ENCODE measurements around the gene ALDH1B1. TPM values are rescaled to one million over a fixed set of nuclear protein-coding genes. Genes with fewer than 3 reads are reported as not detected.

The ALDH1B1 gene
- total RNA-seq, 1 donor from 2014 or later, result 32.1 TPM

DNA sequence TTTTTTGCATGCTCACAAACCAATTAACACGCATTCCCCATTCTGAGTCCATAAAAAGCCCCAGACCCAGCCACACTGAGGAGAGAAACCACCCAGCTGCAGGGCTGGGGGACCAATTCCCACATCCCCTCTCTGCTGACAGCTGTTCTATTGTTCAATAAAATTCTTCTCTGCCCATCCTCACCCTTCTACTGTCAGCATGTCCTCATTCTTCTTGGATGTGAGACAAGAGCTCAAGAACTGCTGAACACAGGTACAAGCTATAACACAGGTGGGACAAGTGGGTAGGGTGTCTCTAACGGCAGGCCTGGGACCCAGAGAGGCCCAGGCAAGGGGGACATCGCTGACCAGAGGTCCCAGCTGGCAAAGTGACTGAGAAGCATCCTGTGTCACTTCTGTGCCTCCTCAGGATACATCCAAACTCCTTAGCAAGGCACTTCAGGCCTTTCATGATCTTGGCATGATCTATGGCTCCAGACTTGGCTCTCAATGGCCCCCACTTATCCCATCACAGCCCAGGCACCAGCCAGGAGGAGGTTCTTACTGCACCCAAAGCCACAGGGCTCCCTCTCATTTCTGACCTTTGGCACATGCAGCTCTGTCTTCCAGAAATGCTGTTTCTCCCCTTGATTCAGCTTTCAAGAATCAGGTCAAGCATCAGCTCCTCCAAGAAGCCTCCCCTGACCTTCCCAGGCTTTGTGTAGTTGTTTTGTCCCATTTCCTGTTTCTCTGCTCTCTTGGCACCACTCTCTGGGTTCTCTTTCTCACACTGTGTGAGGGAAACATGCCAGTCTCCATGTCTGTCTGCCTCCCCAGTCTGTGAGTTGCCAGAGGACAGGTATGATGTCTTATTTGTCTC is 7.3 kb upstream of the ALDH1B1 start:
- TF ChIP-seq, protein P1, sequence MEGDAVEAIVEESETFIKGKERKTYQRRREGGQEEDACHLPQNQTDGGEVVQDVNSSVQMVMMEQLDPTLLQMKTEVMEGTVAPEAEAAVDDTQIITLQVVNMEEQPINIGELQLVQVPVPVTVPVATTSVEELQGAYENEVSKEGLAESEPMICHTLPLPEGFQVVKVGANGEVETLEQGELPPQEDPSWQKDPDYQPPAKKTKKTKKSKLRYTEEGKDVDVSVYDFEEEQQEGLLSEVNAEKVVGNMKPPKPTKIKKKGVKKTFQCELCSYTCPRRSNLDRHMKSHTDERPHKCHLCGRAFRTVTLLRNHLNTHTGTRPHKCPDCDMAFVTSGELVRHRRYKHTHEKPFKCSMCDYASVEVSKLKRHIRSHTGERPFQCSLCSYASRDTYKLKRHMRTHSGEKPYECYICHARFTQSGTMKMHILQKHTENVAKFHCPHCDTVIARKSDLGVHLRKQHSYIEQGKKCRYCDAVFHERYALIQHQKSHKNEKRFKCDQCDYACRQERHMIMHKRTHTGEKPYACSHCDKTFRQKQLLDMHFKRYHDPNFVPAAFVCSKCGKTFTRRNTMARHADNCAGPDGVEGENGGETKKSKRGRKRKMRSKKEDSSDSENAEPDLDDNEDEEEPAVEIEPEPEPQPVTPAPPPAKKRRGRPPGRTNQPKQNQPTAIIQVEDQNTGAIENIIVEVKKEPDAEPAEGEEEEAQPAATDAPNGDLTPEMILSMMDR (IDR thresholded peaks at IDR 0.05; ENCODE audit: unreplicated experiment), result no peak
- peaks cover 30% of the 10 kb centered on the region for H3K4me1 Mint-ChIP-seq (ENCODE audit: low read depth)
- H3K4me3 Mint-ChIP-seq (ENCODE audit: low read depth), result no peak overlapping the region
- no peak for DNase-seq (ENCODE audit: low spot score, unreplicated experiment)
- H3K9me3 Mint-ChIP-seq (ENCODE audit: low read depth), result peaks cover 5% of the 10 kb centered on the region
- H3K36me3 Mint-ChIP-seq (ENCODE audit: insufficient read depth), result peaks cover 1% of the 10 kb centered on the region
- H3K27ac Mint-ChIP-seq, result no peak overlapping the region
- H3K27me3 Mint-ChIP-seq, result no peaks in the 10 kb centered on the region

DNA sequence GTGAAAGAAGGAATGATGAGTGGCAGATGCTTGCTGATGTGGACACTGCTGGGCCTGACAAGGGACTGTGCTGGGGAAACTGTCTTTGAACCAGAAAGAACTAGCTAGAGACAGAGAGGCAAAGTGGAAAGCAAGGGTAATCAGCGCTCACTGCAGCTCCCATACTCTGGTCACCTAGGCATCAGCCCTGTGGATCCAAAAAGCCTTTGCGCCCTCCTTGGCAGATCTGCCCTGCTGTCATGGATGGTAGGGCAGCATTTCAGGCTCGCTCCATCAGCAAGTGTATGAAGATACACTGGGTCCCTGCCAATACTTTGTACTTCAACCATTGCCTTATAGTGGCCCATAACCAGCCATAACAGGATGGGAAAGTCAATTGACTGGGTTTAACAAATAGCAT is 6.6 kb upstream of the ALDH1B1 start:
- H3K9me3 Mint-ChIP-seq (ENCODE audit: low read depth), result peaks cover 5% of the 10 kb centered on the region
- H3K4me3 Mint-ChIP-seq (ENCODE audit: low read depth), result no peak overlapping the region
- H3K36me3 Mint-ChIP-seq (ENCODE audit: insufficient read depth), result peaks cover 1% of the 10 kb centered on the region
- DNase-seq (ENCODE audit: low spot score, unreplicated experiment), result no peak
- no peak overlapping the region for H3K27ac Mint-ChIP-seq
- TF ChIP-seq, protein P1 (IDR thresholded peaks at IDR 0.05; ENCODE audit: unreplicated experiment), result no peak
- peaks cover 28% of the 10 kb centered on the region for H3K4me1 Mint-ChIP-seq (ENCODE audit: low read depth)
- no peaks in the 10 kb centered on the region for H3K27me3 Mint-ChIP-seq

DNA sequence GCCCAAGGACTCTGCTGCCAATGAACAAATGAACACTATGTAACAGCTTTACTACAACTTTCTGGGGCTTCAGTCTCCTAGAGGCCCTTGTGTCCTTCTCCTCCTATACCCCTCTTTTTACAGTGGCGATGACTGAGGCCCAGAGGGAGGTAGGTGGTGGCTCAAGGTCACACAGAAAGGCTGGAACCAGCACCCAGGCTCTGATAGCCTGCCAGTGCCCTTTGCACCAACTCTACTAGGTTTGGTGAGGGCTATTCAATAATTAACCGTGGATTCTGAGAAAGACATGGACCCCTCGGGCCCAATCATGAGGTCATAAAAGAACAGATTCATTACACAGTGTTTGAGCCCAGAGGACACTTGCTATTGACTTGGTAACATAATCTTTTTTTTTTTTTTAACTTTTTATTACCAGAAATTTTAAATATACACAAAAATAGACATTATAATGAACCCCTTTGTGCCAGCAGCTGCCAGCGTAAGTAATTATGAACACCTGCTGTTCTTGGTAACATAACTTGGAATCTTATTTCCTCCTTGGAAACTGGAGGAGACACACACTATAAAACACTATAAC is 6.1 kb upstream of the ALDH1B1 start:
- no peaks in the 10 kb centered on the region for H3K27me3 Mint-ChIP-seq
- DNase-seq (ENCODE audit: low spot score, unreplicated experiment), result no peak
- peaks cover 1% of the 10 kb centered on the region for H3K36me3 Mint-ChIP-seq (ENCODE audit: insufficient read depth)
- H3K4me1 Mint-ChIP-seq (ENCODE audit: low read depth), result peaks cover 25% of the 10 kb centered on the region
- peaks cover 5% of the 10 kb centered on the region for H3K9me3 Mint-ChIP-seq (ENCODE audit: low read depth)
- no peak overlapping the region for H3K4me3 Mint-ChIP-seq (ENCODE audit: low read depth)
- no peak overlapping the region for H3K27ac Mint-ChIP-seq
- TF ChIP-seq, protein P1 (IDR thresholded peaks at IDR 0.05; ENCODE audit: unreplicated experiment), result no peak

DNA sequence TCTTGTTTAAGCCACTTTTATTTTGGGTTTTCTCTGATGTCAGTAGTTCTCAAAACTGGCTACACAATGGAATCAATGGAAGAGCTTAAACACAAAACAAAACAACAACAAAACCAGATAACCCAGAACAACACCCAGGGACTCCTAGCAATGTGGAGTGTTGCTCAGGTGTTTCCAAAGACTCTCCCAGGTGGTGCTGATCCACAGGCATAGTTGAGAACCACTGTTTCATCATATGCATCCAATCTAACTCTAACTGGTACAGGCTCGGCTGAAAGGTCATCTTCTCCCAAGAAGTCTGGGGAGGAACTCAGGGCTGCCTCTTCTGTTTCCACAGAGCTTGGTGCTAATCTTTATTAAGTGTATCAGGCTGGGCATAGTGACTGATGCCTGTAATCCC is 5.4 kb upstream of the ALDH1B1 start:
- Mint-ChIP-seq H3K4me3 (ENCODE audit: low read depth) (no peak overlapping the region), H3K27ac (no peak overlapping the region), H3K27me3 (no peaks in the 10 kb centered on the region), H3K4me1 (ENCODE audit: low read depth) (peaks cover 21% of the 10 kb centered on the region), H3K9me3 (ENCODE audit: low read depth) (peaks cover 5% of the 10 kb centered on the region), H3K36me3 (ENCODE audit: insufficient read depth) (peaks cover 1% of the 10 kb centered on the region)
- TF ChIP-seq, protein P1 (IDR thresholded peaks at IDR 0.05; ENCODE audit: unreplicated experiment), result no peak
- no peak for DNase-seq (ENCODE audit: low spot score, unreplicated experiment)

DNA sequence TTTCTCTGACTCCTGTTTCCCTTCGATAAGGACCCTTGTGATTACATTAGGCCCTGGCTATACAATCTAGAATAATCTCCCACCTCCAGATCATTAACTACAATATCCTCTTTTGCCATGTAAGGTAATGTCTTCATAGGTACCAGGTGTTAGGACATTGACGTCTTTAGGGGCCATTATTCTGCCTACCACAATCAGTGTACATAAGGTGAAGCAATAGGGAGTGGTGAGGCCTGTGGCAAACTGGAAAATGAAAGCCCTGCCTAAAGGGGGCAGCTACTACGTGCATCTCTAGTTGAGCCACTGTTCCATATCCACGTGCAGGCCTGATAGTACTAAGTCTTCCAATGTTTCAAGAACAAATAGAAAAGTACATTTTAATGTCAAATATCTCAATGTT is 4.8 kb upstream of the ALDH1B1 start:
- TF ChIP-seq, protein P1 (IDR thresholded peaks at IDR 0.05; ENCODE audit: unreplicated experiment), result no peak
- no peak for DNase-seq (ENCODE audit: low spot score, unreplicated experiment)
- Mint-ChIP-seq H3K27me3 (no peaks in the 10 kb centered on the region), H3K27ac (no peak overlapping the region), H3K36me3 (ENCODE audit: insufficient read depth) (peaks cover 1% of the 10 kb centered on the region), H3K4me3 (ENCODE audit: low read depth) (no peak overlapping the region), H3K9me3 (ENCODE audit: low read depth) (peaks cover 5% of the 10 kb centered on the region), H3K4me1 (ENCODE audit: low read depth) (peaks cover 19% of the 10 kb centered on the region)

Data from progenitor cell of endocrine pancreas (in vitro differentiated cells).